Stimulated activated naive CD8-positive, alpha-beta T cell treated with anti-CD3 and anti-CD28 coated beads, Interleukin-15, Interleukin-2, amounts not matched to agents 100 ng/mL and 50 ng/mL, for 24 hours (primary cell): ENCODE results near the gene CBS.
"Not testable (repeated sequence)": the region's sequence is repeated elsewhere in the genome, so short reads cannot be mapped to it uniquely, and the experiment has no call there.

Source experiments
- H3K27ac Mint-ChIP-seq: one replicate; pipeline ENCODE4 v1.8.0; 2021; ENCODE audit warnings: mild to moderate bottlenecking, mixed read lengths
- H3K27me3 Mint-ChIP-seq: one replicate; pipeline ENCODE4 v1.8.0; 2021; ENCODE audit warnings: mixed read lengths
- H3K36me3 Mint-ChIP-seq: one replicate; pipeline ENCODE4 v1.8.0; 2021; ENCODE audit warnings: low read depth, mixed read lengths
- H3K4me1 Mint-ChIP-seq: one replicate; pipeline ENCODE4 v1.8.0; 2021; ENCODE audit warnings: low read depth, mixed read lengths
- H3K4me3 Mint-ChIP-seq: one replicate; pipeline ENCODE4 v1.8.0; 2021; ENCODE audit warnings: mild to moderate bottlenecking, mixed read lengths
- H3K9me3 Mint-ChIP-seq: one replicate; pipeline ENCODE4 v1.8.0; 2021; ENCODE audit warnings: mixed read lengths

Gene CBS

DNA sequence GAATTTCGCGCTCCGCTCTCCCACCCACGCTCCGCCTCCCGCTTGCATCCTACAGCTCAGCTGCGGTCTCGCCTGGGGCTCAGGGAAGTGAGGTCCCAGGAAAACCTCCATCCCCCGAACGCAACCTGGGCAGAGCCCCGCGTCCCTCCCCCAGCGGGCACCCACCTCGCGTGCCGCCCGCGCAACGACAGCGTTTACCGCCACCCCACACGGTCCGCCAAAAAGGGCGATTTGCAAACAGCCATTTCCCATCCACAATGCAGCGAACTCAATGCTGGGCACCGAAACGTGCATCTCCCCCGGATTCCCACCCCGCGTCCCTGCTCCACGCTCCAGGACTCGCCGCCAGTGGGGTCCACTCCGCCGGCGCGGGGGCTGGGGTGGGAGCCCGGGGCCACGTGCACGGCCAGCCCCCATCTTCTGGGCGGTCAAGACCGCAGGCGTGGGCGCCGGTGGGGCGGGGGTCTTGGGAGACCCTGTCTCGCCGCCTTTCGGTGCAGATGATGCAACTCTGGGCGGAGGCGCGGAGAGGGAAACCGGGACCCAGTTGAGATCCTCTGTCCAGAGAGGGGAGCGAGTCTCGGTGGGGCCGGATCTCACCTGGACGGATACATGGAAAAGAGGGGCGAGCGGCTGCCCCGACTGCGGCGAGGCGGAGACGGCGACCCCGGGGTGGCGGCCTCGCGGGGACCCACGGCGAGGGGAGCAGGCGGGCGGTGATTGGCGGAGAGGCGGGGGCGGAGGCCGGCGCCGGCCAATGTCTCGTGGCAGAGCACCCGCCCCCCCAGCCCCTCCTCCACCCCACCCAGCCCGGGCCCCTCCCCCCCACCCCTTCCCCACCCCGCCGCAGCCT lies at the start of gene CBS:
Gene CBS (minus strand): TSS at position 666 of the 853 bp plus-strand sequence. CDS start 3,642 bp downstream, outside the sequence.
- H3K9me3 Mint-ChIP-seq, H3K27ac Mint-ChIP-seq, H3K4me3 Mint-ChIP-seq, H3K4me1 Mint-ChIP-seq, H3K27me3 Mint-ChIP-seq, H3K36me3 Mint-ChIP-seq: not testable (repeated sequence)

DNA sequence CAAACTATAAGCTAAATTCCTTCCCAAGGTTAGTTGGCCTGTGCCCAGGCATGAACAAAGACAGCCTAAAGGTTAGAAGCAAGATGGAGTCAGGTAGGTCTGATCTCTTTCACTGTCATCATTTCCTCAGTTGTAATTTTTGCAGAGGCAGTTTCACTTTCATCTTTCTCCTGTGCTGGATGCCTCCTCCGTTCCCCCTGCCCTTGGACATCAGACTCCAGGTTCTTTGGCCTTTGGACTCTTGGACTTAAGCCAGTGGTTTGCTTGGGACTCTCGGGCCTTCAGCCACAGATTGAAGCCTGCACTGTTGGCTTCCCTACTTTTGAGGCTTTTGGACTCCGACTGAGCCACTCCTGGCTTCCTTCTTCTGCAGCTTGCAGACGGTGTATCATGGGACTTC lies 40.3 kb upstream of the CBS start:
- H3K27me3 Mint-ChIP-seq, H3K4me3 Mint-ChIP-seq, H3K27ac Mint-ChIP-seq, H3K36me3 Mint-ChIP-seq, H3K9me3 Mint-ChIP-seq, H3K4me1 Mint-ChIP-seq: not testable (repeated sequence)

- H3K36me3 Mint-ChIP-seq, H3K27me3 Mint-ChIP-seq, H3K9me3 Mint-ChIP-seq, H3K4me3 Mint-ChIP-seq, H3K4me1 Mint-ChIP-seq, H3K27ac Mint-ChIP-seq: not testable (repeated sequence)
These were observed 38.8 kb upstream of the CBS start for GRCh38 chr21:43114483-43114882.

DNA sequence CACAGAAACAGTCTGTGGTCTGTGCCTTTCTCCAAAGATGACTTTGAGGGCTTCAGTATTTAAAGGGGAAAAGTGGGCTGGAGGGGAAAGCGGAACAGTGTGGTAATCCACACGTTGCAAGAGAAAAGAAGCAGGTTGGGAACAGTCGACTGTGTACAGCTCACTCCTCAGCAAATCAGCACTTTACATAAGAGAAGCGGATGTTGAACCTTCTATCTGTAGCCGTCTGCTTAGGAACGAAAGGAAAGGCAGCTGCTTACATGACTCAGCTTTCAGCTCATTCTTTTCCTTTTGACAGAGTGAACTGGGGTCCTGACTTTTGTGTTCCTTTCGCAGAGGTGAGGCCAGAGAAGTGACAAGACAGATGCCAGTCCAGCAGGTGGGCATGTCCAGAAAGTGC lies 33.4 kb upstream of the CBS start:
- H3K27ac Mint-ChIP-seq, H3K27me3 Mint-ChIP-seq, H3K9me3 Mint-ChIP-seq, H3K4me1 Mint-ChIP-seq, H3K4me3 Mint-ChIP-seq, H3K36me3 Mint-ChIP-seq: not testable (repeated sequence)

- not testable (repeated sequence) for H3K27me3 Mint-ChIP-seq, H3K27ac Mint-ChIP-seq, H3K9me3 Mint-ChIP-seq, H3K36me3 Mint-ChIP-seq, H3K4me1 Mint-ChIP-seq, H3K4me3 Mint-ChIP-seq
These were observed 32.5 kb upstream of the CBS start for GRCh38 chr21:43108177-43108576.

DNA sequence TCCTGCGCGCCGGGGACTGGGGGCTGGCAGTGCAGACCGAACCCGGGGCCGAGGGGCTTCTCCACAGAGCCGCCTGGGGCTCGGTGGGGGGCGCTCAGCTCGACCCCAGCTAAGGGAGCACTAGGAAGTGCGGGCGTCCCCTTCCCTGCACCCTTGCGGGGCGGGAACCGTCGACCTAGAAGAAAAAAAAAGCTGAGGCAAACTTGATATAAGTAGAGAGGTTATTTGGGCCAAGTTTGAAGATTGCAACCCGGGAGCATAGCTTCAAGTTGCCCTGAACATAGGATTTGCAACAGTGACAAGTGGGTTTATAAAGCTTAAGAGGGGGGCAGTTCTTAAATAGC lies 32.1 kb upstream of the CBS start:
- H3K4me1 Mint-ChIP-seq, H3K4me3 Mint-ChIP-seq, H3K36me3 Mint-ChIP-seq, H3K27ac Mint-ChIP-seq, H3K27me3 Mint-ChIP-seq, H3K9me3 Mint-ChIP-seq: not testable (repeated sequence)

DNA sequence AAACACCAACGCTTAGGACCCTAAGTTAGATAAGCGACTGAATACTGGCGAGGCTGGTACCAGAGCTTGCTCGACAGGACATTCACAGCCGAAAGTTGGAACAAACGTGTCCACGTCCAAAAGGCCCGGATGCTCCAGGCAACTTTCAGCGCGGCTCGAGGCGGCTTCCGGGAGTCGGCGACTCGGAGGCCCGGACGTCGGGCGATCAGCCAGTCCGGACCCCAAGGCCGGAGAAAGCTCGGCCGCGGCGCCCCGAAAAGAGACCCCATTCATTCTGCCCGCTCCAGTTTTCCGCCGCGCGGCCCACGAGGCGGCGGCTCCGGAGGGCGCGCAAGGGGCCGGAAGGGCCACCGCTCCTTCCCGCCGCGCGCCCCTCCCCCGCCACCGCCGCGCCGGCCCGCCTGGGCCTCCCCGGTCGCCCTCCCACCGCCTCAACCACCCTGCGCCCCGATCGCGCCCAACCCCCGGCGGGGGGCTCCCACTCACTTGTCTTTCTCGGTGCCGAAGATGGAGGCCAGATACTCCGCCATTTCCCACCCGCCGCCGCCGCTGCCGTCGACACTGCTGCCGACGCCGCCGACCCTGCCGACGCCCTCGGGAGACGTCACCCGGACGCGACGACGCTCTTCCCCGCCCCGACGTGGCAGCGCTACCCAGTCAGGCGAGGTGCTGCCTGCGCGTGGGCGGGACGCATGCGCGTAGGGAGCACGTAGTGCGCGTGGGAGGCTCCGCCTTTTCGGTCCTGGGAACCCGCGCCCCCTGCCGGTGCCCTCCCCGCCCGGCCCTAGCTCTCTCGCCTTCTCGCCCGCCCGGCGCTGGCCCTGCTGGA lies 31.5 kb upstream of the CBS start, which contains the start of gene U2AF1:
Gene U2AF1 (minus strand): TSS at position 606 of the 829 bp plus-strand sequence. CDS start 76 bp downstream, at position 530.
- not testable (repeated sequence) for H3K36me3 Mint-ChIP-seq, H3K4me1 Mint-ChIP-seq, H3K27ac Mint-ChIP-seq, H3K9me3 Mint-ChIP-seq, H3K27me3 Mint-ChIP-seq, H3K4me3 Mint-ChIP-seq

DNA sequence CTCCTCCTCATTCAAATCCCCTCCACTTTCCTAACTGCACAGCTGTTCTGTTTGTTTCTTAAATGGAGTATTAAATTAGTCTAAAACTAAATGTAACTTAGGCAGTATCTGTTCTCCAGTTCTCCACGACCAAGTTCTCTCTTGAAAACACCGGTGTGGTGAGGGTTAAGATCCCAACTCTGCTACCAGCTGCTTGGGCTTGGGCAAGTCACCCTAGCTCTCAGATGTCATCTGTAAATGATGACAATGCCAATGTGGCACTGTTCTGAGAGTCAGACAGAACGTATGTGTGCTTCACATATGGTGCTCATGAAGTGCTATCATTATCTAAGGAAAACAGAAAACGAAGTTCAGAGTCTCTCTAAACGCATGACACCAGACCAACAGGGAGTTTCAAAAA lies 29.0 kb upstream of the CBS start:
- not testable (repeated sequence) for H3K27me3 Mint-ChIP-seq, H3K4me1 Mint-ChIP-seq, H3K4me3 Mint-ChIP-seq, H3K36me3 Mint-ChIP-seq, H3K9me3 Mint-ChIP-seq, H3K27ac Mint-ChIP-seq

DNA sequence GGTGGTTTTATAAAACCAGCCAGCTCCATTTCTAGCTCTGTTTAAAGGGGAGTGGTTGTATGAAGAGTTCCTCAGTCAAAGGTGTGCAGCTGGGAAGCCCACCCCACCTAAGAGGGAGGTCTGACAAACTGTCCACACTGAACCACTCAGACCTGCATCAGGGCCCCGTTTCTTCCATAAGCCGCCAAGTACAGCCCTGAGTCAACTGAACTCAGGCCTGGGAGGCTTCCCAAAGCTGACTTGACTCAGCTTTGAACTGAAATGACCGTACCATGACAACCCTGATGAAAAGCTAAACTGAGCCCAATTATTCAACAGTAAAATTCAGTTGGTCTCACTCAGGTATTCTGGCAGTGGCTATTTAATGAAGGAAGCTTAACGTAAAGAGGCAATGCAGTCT lies 26.6 kb upstream of the CBS start:
- H3K9me3 Mint-ChIP-seq, H3K27ac Mint-ChIP-seq, H3K4me1 Mint-ChIP-seq, H3K27me3 Mint-ChIP-seq, H3K36me3 Mint-ChIP-seq, H3K4me3 Mint-ChIP-seq: not testable (repeated sequence)

GRCh38 chr21:43101676-43102075 lies 26.0 kb upstream of the CBS start:
- H3K27me3 Mint-ChIP-seq, H3K4me1 Mint-ChIP-seq, H3K36me3 Mint-ChIP-seq, H3K4me3 Mint-ChIP-seq, H3K27ac Mint-ChIP-seq, H3K9me3 Mint-ChIP-seq: not testable (repeated sequence)

DNA sequence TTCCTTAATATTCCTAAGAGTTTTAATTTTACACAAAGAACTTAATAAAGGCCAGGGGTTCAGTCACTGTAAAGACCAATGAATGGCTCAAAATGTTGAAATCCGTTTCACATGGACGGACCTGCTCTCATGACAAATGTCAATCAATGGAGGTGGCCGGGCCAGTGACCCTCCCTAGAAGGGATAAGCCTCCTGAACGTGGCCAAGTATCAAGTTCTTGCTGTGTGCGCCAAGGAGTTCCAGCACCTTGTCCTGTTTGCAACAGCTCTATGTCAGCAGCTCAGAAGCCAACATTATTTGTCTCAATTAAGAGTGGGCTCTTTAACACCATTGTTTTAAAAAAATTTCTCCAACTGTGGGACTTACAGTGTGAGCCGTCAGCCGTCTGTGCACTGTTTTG lies 25.4 kb upstream of the CBS start:
- H3K27me3 Mint-ChIP-seq, H3K9me3 Mint-ChIP-seq, H3K36me3 Mint-ChIP-seq, H3K4me3 Mint-ChIP-seq, H3K27ac Mint-ChIP-seq, H3K4me1 Mint-ChIP-seq: not testable (repeated sequence)

DNA sequence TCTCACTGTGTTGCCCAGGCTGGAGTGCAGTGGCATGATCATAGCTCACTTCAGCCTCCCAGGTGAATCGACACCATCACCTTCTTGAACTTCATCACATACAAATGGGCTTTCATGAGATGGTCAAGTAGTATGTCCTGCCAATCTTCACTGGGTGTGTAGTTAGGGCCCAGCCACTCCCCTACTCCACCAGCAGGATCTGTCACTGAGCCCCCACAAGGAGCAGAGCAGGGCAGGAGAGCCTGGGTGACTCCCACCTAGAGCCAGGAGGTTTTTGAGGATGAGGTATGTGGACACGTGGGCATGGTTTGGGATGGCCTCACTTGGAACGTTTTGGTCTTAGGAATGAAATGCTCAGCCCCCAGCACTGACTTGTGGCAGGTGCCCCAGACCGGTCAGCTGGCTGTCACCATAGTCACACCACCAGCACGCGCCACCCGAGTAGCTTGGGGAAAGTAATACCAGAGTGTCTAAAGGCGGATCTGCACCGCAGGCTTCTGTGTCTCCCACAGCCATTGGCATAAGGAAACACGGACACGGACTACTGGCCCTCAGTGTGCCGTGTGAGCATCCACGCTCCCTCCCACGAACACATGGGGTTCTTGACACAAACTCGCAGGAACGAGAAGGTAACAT lies 16.5 kb upstream of the CBS start:
- H3K4me3 Mint-ChIP-seq, H3K4me1 Mint-ChIP-seq, H3K36me3 Mint-ChIP-seq, H3K27ac Mint-ChIP-seq, H3K9me3 Mint-ChIP-seq, H3K27me3 Mint-ChIP-seq: not testable (repeated sequence)

GRCh38 chr21:43090947-43091346 lies 15.3 kb upstream of the CBS start:
- H3K27me3 Mint-ChIP-seq, H3K27ac Mint-ChIP-seq, H3K36me3 Mint-ChIP-seq, H3K4me1 Mint-ChIP-seq, H3K4me3 Mint-ChIP-seq, H3K9me3 Mint-ChIP-seq: not testable (repeated sequence)

GRCh38 chr21:43089463-43089862 lies 13.8 kb upstream of the CBS start:
- H3K4me1 Mint-ChIP-seq, H3K4me3 Mint-ChIP-seq, H3K27ac Mint-ChIP-seq, H3K9me3 Mint-ChIP-seq, H3K27me3 Mint-ChIP-seq, H3K36me3 Mint-ChIP-seq: not testable (repeated sequence)

GRCh38 chr21:43082587-43083300 lies 7.1 kb upstream of the CBS start:
- not testable (repeated sequence) for H3K9me3 Mint-ChIP-seq, H3K36me3 Mint-ChIP-seq, H3K4me1 Mint-ChIP-seq

More at GRCh38 chr21:43082587-43083300, 7.1 kb upstream of the CBS start:
- not testable (repeated sequence) for H3K27me3 Mint-ChIP-seq, H3K27ac Mint-ChIP-seq, H3K4me3 Mint-ChIP-seq
